SHP77 treated with DMSO at 0.1 percent for 48 hours (cell line): Measurements from ENCODE around the gene MAD1L1.

Experiments
- DNase-seq: peaks from one replicate; lab custom pipeline; 2025; lab: John Stamatoyannopoulos, UW

MAD1L1 gene

GRCh38 chr7:2258661-2259365 lies 26.1 kb upstream of the MAD1L1 start:
- no peak for DNase-seq

- DNase-seq: no peak
Observed at GRCh38 chr7:2257651-2258050, 24.9 kb upstream of the MAD1L1 start.

GRCh38 chr7:2257046-2257551 lies 24.4 kb upstream of the MAD1L1 start:
- DNase-seq: no peak

GRCh38 chr7:2256306-2257045 lies 23.7 kb upstream of the MAD1L1 start:
- DNase-seq: no peak

GRCh38 chr7:2255145-2256139 lies 22.7 kb upstream of the MAD1L1 start:
- DNase-seq: no peak

- DNase-seq: no peak
Observed at GRCh38 chr7:2254429-2255144, 21.8 kb upstream of the MAD1L1 start.

GRCh38 chr7:2253525-2254244 lies 20.9 kb upstream of the MAD1L1 start:
- no peak for DNase-seq

- DNase-seq: no peak
Observed at GRCh38 chr7:2253021-2253420, 20.3 kb upstream of the MAD1L1 start.

GRCh38 chr7:2251841-2252771 lies 19.4 kb upstream of the MAD1L1 start:
- no peak for DNase-seq

- DNase-seq: no peak
Observed at GRCh38 chr7:2251381-2251780, 18.6 kb upstream of the MAD1L1 start.

- no peak for DNase-seq
Observed at GRCh38 chr7:2249744-2250323, 17.1 kb upstream of the MAD1L1 start.

- DNase-seq: no peak
Observed at GRCh38 chr7:2248984-2249694, 16.4 kb upstream of the MAD1L1 start.

- no peak for DNase-seq
Observed at GRCh38 chr7:2247141-2247995, 14.6 kb upstream of the MAD1L1 start.

GRCh38 chr7:2245883-2246675 lies 13.3 kb upstream of the MAD1L1 start:
- no peak for DNase-seq

GRCh38 chr7:2244404-2244995 lies 11.8 kb upstream of the MAD1L1 start:
- DNase-seq: no peak

GRCh38 chr7:2243458-2243857 lies 10.7 kb upstream of the MAD1L1 start:
- DNase-seq: no peak
